Tibial artery (tissue), 4 donors: ENCODE measurements around the gene IL1R2.

Experiments
- DNase-seq, 2 donors: peaks; one replicate each; pipeline ENCODE4 v3.0.0-alpha.2; 2019
- H3K27ac ChIP-seq, 2 donors: fragments of 200-600 bp; sonication (generic) in 1 of 2; 1 replicate in 1 of 2; 2 replicates in 1 of 2; pipeline ENCODE4 v1.5.1; 2018 to 2019; ENCODE audit warnings: mild to moderate bottlenecking in 1 of 2
- H3K27me3 ChIP-seq, 2 donors: fragments of 200-600 bp; sonication (generic) in 1 of 2; one replicate each; pipeline versions ENCODE4 v1.5.1 to v1.6.0; 2016 to 2019
- H3K36me3 ChIP-seq, 3 donors: fragments of 200-600 bp; sonication (generic) in 2 of 3; one replicate each; pipeline ENCODE4 v1.5.1; 2016 to 2019; ENCODE audit warnings: mild to moderate bottlenecking in 2 of 3
- H3K4me1 ChIP-seq, 4 donors: fragments of 200-600 bp; sonication (generic) in 2 of 4; 1 replicate in 3 of 4; 2 replicates in 1 of 4; pipeline ENCODE4 v1.5.1; 2016 to 2019
- H3K4me3 ChIP-seq, 2 donors: fragments of 200-600 bp; sonication (generic) in 1 of 2; 1 replicate in 1 of 2; 2 replicates in 1 of 2; pipeline ENCODE4 v1.5.1; 2018 to 2019; ENCODE audit warnings: mild to moderate bottlenecking in 2 of 2
- H3K9me3 ChIP-seq, 3 donors: fragments of 200-600 bp; sonication (generic) in 1 of 3; one replicate each; pipeline ENCODE4 v1.5.1; 2016 to 2019
- intact Hi-C: fragments of 100-400 bp; cut with DNase I; formaldehyde crosslinking; loops from one replicate; pipeline ENCODE4 v1.15.0; 2023; ENCODE audit warnings: low total_unique reads
- TF ChIP-seq, protein P1 (sequence below), 2 experiments: fragments of 200-600 bp in 1 of 2; fragments of 450-650 bp in 1 of 2; IDR thresholded peaks; one replicate each; pipeline ENCODE4 v1.5.1; 2017 to 2019; ENCODE audit warnings: antibody characterized with exemption in 2 of 2, mild to moderate bottlenecking in 1 of 2, moderate library complexity in 1 of 2

The IL1R2 gene

DNA sequence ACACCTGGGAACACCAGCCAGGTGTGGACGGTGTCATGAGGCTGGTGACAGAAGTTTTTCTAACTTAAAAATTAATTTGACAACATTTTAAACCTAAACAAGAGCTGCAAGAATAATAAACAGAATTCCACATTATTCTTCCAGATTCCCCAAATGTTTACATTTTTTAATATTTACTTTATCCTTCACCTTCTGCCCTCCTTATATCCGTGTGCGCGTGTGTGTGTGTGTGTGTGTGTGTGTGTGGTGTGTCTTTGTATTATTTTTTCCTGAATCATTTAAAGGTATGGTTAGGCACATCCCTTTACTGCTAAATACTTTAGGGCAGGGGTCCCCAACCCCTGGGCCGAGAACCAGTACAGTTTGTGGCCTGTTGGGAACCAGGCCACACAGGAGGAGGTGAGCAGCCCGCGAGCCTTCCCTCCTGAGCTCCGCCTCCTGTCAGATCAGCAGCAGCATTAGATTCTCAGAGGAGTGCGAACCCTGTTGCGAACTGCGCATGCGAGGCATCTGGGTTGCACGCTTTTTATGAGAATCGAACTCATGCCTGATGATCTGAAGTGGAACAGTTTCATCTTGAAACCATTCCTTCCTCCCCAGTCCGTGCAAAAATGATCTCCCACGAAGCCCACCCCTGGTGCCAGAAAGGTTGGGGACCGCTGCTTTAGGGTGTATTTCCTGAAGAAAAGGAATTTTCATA is 16.4 kb upstream of the IL1R2 start:
- Histone ChIP-seq H3K9me3 (peaks cover 0 to 5% (median 0%) of the 10 kb centered on the region in 3 donors), H3K36me3 (no peaks in the 10 kb centered on the region), H3K27me3 (no peaks in the 10 kb centered on the region), H3K4me3 (no peak overlapping the region), H3K27ac (no peak overlapping the region), H3K4me1 (no peaks in the 10 kb centered on the region)
- TF ChIP-seq, protein P1, sequence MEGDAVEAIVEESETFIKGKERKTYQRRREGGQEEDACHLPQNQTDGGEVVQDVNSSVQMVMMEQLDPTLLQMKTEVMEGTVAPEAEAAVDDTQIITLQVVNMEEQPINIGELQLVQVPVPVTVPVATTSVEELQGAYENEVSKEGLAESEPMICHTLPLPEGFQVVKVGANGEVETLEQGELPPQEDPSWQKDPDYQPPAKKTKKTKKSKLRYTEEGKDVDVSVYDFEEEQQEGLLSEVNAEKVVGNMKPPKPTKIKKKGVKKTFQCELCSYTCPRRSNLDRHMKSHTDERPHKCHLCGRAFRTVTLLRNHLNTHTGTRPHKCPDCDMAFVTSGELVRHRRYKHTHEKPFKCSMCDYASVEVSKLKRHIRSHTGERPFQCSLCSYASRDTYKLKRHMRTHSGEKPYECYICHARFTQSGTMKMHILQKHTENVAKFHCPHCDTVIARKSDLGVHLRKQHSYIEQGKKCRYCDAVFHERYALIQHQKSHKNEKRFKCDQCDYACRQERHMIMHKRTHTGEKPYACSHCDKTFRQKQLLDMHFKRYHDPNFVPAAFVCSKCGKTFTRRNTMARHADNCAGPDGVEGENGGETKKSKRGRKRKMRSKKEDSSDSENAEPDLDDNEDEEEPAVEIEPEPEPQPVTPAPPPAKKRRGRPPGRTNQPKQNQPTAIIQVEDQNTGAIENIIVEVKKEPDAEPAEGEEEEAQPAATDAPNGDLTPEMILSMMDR (IDR thresholded peaks at IDR 0.05): no peak
- intact Hi-C loops: no loop called here
- DNase-seq: no peak

DNA sequence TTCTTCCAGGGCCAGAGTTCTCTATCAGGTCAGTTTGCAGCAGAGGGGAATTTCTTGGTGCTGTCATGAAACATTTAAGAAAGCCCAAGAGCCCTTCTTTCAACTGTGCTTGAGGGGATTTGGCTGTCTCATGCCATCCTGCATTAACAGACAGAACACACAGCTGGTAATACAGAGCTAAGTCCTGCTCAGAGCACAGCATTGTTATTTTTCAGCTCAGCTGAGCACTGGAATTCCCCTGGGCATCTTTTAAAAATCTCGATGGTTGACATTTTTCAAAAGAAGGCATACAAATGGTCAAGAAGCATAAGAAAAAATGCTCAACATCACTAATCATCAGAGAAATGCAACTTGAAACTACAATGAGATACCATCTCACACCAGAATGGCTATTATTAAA is 14.9 kb upstream of the IL1R2 start:
- no peak for DNase-seq
- peaks cover 0 to 4% (median 0%) of the 10 kb centered on the region in 3 donors for H3K9me3 ChIP-seq
- H3K27ac ChIP-seq: no peak overlapping the region
- H3K27me3 ChIP-seq: no peaks in the 10 kb centered on the region
- H3K36me3 ChIP-seq: no peaks in the 10 kb centered on the region
- H3K4me3 ChIP-seq: no peak overlapping the region
- TF ChIP-seq, protein P1 (IDR thresholded peaks at IDR 0.05): no peak
- intact Hi-C loops: no loop called here
- H3K4me1 ChIP-seq: no peaks in the 10 kb centered on the region

DNA sequence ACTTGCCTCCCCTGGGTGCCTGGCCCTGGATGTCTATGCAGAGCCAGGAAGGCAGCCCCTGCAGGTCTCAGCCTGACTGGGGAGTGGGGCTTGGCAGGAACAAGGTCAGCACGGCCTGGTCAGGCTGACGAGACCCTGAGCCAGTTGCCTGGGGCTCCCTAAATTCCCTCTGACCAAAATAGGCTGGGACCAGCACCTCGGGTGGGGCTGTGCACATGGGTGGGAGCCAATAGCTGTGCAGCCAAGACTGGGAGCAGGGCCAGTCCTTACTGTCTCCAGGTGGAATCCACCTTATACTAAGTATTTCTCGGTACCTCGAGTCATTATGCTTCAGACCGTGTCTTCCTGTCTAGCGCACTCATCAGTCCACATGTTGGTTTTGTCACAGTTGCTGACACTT is 11.4 kb upstream of the IL1R2 start:
- Histone ChIP-seq H3K4me1 (no peaks in the 10 kb centered on the region), H3K4me3 (no peak overlapping the region), H3K27me3 (no peaks in the 10 kb centered on the region), H3K9me3 (no peaks in the 10 kb centered on the region), H3K36me3 (no peaks in the 10 kb centered on the region), H3K27ac (no peak overlapping the region)
- no peak for DNase-seq
- TF ChIP-seq, protein P1 (IDR thresholded peaks at IDR 0.05): no peak
- intact Hi-C loops: no loop called here

DNA sequence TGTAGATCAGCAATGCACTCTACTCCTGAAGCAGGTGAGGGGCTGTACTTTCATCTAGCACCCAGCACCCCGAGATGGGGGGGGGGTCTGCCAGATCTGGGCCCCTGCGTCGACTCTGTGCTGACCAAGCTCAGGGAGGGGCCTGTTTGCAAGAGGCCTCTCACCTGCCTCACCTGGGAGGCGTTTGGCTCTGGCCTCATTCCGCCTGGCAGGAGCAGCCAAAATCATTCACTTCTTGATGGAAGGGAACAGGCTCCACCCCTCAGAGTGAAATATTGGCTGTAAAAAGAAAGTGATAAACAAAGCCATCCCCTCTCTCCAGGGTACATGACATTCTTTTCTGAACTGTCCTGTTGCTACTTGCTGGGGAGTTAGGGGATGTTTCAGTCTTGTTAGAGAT is 10.7 kb upstream of the IL1R2 start:
- intact Hi-C loops: no loop called here
- Histone ChIP-seq H3K9me3 (no peaks in the 10 kb centered on the region), H3K27me3 (no peaks in the 10 kb centered on the region), H3K4me1 (no peaks in the 10 kb centered on the region), H3K4me3 (no peak overlapping the region), H3K36me3 (no peaks in the 10 kb centered on the region), H3K27ac (no peak overlapping the region)
- DNase-seq: no peak
- TF ChIP-seq, protein P1 (IDR thresholded peaks at IDR 0.05): no peak

DNA sequence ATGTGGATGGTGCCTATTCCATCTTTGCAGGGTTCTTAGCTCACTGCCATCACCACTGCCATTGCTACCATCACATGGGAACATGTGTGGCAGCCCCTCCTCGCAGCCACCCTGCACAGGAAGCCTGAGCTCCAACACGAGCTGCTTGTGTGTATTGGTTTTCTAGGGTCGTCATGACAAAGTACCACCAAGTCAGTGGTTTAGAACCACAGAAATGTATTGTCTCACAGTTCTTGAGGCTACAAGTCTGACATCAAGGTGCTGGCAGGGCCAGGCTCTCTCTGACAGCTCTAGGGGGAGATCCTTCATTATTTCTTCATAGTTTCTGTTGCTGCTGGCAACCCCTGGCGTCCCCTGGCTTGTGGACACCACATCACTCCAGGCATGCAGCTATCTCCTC is 10.3 kb upstream of the IL1R2 start:
- Histone ChIP-seq H3K27me3 (no peaks in the 10 kb centered on the region), H3K4me3 (no peak overlapping the region), H3K36me3 (no peaks in the 10 kb centered on the region), H3K9me3 (no peaks in the 10 kb centered on the region), H3K4me1 (no peaks in the 10 kb centered on the region), H3K27ac (no peak overlapping the region)
- TF ChIP-seq, protein P1 (IDR thresholded peaks at IDR 0.05): no peak
- DNase-seq: no peak
- intact Hi-C loops: no loop called here
